Activated CD8-positive, alpha-beta memory T cell treated with anti-CD3 and anti-CD28 coated beads for 48 hours (primary cell): Measurements from ENCODE around the gene KLHL6.
"Not testable (repeated sequence)": the region's sequence is repeated elsewhere in the genome, so short reads cannot be mapped to it uniquely, and the experiment has no call there.

Source experiments
- DNase-seq, 3 experiments: peaks; one replicate each; pipeline ENCODE4 v3.0.0-alpha.2; 2020; ENCODE audit warnings: low read depth in 2 of 3, low spot score in 2 of 3

KLHL6 gene

DNA sequence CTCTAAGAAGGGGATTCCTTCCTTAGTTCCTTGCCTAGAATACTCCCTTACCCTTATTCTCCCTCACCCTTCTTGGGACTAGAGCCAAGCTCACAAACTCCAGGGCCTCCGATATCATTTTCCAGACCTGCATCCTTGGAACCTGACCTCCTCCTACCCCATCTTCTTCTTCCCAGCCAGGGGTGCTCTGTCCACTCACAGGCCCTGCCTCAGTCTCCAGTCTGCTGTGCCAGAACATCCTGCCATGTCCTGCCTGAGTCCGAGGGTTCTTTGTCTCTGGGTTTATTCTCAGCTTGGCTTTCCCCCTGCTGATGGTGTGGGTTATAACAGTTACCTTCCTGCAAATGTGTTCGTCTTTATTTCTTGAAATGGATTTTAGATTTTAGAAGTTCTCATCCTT is 67.2 kb downstream of the KLHL6 start:
- no peak for DNase-seq

DNA sequence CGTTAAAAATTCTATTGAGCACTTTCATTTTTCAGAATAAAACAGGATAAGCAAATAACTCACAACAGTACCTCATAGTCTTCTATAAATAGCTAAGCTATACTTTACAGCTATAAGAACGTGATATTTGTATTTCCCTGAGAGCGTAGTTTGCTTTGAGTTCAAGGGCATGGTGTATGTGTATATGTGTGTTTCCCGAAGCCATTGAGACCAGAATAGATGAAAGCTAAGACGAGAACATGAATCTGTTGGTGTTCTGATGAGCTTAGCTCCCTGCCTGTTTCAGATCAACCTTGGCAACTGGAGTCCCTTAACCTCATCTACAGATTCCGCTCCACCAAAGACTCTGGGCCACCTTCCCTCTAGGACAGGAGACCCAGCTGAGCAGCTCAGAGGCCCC is 67.6 kb downstream of the KLHL6 start:
- no peak for DNase-seq

GRCh38 chr3:183487016-183487415 is 68.5 kb downstream of the KLHL6 start:
- no peak for DNase-seq

DNA sequence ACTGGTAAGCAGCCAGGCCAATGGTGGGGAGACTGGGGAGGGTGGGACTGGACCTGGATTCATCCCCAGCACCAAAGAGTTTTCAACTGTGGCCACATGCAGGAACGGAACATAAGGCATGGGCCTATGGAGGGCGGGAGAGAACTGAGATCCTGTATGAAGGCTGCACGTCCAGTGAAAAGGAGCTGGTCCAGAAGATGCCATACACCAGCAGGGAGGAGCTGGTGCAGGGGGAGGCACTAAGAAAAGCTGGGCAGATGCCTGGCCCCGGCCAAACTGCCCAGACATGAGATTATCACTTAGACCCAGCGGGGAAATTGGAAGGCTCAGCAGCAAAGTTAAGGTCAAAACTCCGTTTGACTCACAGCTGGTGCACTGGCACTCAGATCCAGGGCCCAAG is 69.0 kb downstream of the KLHL6 start:
- no peak for DNase-seq

- no peak for DNase-seq
These were observed 69.9 kb downstream of the KLHL6 start for GRCh38 chr3:183485585-183485984.

DNA sequence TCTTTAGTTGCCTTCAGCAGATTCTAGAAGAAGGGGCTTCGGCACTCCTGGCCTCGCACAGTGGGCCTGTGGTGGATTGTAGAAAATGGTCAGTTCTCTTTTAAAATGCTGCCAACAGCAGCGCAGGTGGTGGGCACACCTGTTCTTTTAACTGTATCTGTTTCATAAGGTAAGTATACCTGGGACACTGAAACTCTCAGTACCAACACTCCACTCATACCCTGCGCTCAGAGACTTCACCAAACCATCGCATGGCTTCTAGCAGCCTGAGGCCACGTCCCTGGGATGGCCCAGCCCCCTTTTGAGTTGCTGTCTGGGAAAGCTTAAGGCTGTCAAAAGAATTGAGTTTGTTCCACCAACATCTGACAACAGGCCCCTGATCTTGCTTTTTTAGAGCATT is 70.4 kb downstream of the KLHL6 start:
- DNase-seq, result no peak

GRCh38 chr3:183484431-183485075 is 71.0 kb downstream of the KLHL6 start:
- DNase-seq, result no peak

DNA sequence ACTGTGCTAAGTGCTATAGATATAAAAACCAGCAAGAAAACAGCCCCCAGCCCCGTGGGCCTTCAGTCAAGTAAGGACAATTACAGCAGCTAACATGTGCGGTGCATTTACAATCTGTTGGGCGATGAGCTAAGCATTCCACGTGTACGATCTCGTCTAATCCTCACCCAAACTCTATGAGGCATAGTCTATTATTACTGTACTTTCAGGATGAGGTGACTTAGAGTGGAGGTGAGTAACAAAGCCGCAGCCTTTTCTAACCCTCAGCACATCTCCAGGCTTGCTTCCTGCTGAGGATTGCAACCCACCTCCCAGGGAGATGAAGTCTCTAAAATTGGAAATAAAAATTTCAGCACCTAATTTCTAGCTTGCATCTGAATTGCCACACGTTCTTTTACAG is 73.9 kb downstream of the KLHL6 start:
- DNase-seq, result no peak

DNA sequence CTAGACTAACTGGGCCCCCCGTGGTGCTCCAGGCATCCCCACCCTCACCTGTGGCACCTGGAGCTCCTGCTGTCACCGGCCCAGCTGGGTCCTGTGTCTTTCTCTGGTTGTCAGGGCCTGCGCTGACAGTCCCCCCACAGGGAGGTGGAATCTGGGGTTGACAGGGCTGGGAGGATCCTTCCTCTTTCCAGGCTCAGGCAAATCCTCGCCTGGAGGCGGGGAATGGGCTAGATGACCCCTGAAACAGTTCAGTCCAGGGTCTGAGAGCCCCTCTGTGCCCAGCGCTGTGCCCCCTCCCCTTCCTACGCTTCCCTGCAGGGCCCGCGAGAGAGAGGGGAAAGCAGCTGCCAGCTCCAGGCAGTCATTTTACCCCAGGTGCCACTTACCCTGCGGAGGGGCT is 77.0 kb downstream of the KLHL6 start:
- DNase-seq, result no peak

DNA sequence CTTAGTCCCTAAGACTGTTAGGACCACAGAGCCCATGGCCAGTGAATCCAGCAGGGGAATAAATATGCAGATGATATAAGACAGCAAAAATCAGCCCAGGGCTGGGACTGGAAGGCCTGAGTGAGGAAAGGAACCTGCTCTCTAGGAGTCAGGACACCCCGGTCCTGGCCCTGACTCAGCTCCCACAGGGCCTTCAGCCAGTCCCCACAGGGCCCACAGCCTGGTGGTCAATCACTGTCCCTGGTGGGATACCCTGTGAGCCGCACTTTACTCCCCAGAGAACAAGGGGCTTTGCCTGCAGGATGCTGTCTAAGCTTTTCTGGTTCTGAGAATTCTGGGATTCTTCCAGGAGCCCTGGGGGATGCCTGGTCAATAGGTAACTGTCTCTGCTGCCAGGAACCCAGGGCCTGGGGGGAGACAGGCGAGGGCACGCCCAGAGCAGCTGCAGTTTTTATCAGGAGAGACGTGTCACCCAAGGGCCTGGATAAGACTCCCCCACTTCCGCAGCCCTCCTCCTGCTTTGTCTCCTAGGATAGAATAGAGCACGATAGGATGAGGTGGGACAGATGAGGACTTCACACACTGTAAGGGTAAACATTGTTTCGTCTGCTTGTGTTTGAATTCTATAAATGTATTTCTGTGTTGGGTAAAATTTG is 77.6 kb downstream of the KLHL6 start:
- no peak for DNase-seq

DNA sequence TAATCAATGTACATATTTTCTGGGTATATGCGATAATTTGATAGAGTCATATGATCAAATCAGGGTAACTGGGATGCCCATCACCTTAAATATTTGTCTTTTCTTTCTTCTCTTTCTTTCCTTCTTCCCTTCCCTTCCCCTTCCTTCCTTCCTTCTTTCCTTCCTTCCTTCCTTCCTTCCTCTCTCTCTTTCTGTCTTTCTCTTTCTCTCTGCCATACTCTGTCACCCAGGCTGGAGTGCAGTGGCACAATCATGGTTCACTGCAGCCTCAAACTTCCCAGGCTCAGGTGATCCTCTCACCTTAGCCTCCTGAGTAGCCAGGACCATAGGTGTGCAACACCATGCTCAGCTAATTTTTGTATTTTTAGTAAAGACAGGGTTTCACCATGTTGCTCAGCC is 79.7 kb downstream of the KLHL6 start:
- DNase-seq, result not testable (repeated sequence)

GRCh38 chr3:183475016-183475763 is 80.3 kb downstream of the KLHL6 start:
- no peak for DNase-seq

GRCh38 chr3:183473969-183474368 is 81.5 kb downstream of the KLHL6 start:
- no peak for DNase-seq

DNA sequence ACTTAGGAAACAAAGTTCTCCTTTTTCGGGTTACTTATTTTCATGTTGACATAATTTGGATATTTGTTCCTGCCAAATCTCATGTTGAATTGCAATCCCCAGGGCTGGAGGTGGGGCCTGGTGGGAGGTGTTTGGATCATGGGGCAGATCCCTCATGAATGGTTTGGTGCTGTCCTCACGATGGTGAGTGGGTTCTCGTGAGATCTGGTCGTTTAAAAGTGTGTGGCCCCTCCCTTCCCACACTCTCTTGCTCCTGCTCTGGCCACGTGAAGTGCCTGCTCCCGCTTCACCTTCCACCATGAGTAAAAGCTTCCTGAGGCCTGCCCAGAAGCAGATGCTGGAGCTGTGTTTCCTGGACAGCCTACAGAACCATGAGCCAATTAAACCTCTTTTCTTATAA is 83.4 kb downstream of the KLHL6 start:
- no peak for DNase-seq

GRCh38 chr3:183468424-183468823 is 87.1 kb downstream of the KLHL6 start:
- DNase-seq, result no peak

DNA sequence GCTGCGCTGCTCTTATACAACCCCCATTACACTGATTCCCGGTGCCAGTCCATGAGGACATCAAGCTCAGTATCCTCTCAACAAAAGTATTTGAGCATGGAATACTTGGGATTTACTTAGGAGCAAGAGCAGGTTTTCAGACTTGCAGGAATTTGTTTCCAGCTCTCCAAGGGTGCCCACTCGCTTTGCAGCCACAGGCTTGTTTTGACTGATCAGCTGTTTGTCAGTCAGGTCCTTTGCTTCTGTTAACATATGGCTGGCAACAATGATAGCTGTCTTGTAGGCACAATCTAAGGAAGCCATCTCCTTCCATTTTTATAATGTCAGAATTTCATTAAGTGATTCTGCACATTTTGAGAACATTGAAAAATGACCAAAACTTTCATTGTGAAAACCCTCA is 88.9 kb downstream of the KLHL6 start:
- no peak for DNase-seq

GRCh38 chr3:183465710-183466109 is 89.8 kb downstream of the KLHL6 start:
- not testable (repeated sequence) for DNase-seq

- no peak for DNase-seq
These were observed 91.0 kb downstream of the KLHL6 start for GRCh38 chr3:183464480-183464879.

- no peak for DNase-seq
These were observed 95.1 kb downstream of the KLHL6 start for GRCh38 chr3:183460081-183461055.

DNA sequence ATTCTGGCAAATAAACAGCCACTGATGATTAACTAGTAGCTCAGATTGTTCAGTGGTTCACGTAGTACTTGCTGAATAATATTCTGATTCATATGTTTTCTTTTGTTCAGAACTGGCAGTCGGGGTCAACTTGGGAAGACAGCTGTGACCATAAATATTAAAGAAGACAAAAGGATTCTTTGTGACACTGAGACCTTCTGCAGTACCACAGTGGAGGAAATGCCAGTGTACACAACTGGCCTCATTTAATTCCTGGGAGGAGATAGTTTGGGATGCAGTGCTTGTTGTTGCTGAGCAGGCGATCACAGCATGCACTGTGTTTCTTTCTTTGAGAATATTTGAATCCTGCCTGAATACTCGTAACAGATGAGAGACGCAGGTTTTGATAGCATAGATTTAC is 100.4 kb downstream of the KLHL6 start:
- DNase-seq, result no peak

DNA sequence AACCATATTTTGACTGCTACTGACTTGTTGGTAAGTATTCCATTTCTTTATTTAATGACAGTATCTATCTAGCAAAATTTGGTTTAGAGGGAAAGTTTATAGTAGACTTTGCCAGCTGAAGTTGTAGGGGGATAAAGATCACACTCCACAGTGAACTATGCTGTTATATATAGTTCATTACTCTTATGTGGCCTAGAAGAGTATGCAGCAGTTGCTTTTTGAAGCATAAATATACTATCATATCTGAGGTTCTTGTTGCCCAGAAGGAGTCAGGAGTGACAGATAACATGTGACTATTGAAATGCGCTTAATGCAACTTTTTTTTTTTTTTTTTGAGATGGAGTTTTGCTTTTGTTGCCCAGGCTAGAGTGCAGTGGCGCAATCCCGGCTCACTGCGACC is 101.4 kb downstream of the KLHL6 start:
- DNase-seq, result no peak
